Inferior parietal cortex (tissue), 1 donor: Measurements from ENCODE around the gene CHCHD6.

ENCODE experiments used
- DNase-seq: peaks from one replicate; pipeline ENCODE4 v3.0.0-alpha.2; 2016; ENCODE audit errors: extremely low spot score

Gene CHCHD6

DNA sequence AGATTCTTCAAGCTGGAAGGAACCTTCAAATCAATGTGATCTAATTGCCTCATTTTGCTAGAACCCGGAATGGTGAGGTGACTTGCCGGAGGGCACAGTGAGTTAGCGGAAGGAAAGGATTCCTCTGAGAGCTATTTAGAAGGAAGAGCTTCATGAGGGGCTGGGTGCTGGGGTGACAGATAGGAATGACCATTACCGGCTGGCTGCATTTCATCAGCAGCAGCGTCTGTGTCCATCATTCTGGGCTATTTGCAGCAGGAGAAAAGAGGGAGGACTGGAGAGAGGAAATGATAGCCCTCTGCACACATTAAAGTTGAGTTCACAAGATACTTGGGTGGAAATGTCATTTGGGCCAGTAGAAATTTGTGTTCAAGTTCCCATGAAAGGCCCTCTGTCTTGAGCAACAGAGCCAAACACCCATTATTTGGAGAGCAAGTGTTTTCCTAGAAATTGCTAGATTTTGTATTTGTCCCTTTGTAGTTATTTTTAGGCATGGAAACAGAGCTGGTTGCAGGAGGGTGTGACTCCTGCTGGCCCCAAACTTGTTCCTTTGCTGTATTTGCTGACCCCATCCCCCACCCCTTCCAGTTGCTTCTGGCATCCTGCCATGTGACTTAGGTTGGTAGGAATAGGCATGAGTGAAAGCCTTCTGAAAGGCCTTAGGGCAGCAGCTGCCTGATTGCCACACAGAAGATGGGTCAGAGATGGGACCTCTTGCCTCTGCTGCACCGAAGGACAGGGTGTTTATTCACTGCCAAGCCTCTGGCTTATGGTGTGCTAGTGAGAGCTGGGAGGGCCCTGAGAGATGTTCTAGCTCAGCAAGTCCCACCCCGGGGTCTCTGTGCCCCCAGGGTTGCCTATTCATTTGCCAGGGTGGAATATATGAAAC is 191.4 kb downstream of the CHCHD6 start:
- no peak for DNase-seq

DNA sequence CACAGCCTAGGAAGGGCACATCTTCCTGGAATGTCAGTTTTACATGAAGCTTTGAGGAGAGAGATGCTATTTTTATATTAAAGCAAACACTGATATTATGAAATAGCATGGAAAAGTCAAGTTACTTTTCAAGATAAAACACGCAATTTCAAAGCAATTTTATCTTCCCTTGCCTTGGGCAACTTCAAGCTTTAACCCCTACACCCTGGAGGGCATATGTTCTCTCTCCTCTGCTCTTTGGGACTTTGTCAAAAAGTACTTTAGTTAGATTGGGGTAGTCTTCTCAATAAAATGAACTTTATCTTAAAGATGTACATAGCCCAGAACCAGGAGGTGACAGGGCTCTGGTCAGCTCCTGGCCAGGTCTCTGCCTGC is 192.0 kb downstream of the CHCHD6 start:
- DNase-seq, result no peak

DNA sequence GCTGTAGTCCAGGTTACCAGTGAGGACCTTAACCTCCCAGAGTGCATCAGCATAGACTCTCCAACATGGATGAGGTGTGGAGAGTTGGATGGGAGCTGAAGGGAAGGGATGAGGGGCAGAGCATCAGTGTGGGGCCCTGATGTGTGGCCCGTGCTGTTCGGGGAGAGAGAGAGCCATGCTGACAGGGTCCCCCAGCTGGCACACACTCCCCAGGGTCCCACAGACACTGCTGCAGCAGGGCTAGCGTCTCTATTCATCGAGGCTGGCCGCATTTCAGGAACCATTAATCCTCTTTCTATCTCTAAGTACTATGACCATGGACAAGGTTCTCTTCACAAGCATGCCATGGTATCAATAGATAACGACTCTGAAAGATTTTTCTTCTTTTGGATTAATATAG is 192.9 kb downstream of the CHCHD6 start:
- DNase-seq, result no peak

DNA sequence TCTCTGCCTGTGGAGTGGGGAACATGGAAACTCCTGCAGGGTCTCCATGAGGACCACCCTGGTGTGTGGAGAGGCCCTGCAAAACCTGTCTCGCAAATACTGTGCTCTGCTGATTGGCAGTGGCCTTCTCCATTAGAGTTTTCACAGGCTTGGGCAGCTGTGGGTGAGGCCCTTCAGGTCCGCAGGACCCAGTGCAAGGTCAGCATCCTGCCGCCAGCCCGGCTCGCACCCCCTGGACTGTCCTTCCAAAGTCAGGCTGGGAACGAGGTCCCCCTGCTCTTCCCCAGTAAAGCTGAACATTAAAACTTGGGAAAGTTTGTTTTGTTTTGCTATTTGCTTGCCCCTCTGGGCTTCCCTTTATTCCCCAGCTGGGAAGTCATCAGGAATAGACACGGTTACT is 193.9 kb downstream of the CHCHD6 start:
- DNase-seq, result no peak

DNA sequence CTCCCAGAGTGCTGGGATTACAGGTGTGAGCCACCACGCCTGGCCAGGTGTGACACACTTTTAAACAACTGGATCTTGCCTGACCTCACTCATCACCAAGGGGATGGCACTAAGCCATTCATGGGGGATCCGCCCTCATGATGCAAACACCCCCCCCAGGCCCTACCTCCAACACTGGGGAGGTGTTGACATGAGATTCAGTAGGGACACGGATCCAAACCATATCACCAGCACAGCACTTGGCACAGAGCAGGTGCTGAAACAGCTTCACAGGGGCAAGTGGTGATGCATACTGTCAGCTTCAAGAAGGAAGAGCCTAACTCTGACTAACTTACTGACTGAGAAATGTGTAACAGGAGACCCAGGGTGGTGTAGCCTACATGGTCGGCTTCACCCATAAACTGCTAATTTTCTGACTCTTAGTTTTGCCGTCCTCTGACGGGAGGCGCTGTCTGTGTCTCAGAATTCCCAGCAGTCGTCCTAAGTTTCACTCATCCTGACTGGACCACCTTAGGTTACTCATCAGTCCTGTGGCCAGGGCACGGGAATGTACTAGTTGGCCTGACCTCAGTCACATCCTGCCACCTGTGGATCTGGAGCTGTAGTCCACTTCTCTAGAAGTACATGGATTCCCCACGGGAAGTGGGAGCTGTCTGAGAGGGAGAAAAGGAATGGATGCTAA is 197.0 kb downstream of the CHCHD6 start:
- no peak for DNase-seq

DNA sequence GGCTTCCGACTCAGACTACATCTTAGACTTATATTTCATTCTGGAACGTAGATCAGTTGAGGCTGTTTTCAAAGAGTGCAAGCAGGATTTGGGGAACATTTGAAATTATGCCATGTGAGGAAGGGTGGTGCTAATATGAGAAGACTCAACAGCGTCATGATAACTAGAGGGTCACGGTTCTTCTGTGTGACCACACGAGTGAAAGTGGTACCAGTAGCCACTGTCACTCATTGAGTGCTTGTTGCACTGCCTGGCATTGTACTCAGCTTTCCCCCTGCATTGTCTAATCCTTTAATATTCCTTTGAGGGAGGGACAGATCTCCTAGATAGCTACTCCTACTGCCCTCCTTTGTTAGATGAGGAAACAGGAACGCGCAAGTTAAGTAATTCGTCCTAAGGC is 197.6 kb downstream of the CHCHD6 start:
- no peak for DNase-seq

DNA sequence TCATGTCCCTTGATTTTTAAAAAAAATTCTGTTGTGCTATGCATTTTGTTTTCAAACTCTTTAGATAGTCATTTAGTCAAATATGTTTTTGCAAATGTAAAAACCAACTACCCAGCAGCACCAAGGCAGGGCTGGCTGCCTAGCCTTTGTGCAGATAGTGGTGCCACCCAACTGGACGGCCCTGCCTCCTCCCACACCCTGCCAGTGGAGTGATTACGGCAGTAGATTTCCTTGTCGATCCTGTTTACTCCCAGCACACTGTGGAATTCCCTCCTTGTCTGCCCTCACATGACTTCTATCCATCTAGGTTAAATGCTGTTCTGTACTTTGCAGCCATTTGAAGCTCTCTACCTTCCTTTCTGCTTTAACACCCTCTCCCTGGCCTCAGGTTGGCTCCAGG is 199.5 kb downstream of the CHCHD6 start:
- no peak for DNase-seq

DNA sequence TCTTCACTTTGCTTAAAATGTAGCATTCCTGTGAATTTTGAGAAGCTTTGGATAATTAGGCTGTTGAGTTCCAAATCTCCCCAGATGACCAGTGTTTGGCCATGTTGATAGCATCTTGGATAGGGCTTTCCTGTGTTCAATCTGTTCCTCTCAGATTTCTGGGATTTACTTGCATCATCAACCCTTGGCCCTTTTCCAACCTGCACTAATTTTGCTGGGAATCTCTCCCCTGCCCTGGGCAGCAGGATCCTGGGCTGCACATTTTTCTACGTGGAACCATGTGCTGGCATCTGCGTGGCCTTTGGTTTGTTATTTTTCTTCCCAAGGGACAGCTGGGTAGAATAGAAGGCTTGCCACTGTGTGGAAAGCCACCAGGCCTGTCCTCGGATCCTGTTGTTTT is 203.5 kb downstream of the CHCHD6 start:
- no peak for DNase-seq

DNA sequence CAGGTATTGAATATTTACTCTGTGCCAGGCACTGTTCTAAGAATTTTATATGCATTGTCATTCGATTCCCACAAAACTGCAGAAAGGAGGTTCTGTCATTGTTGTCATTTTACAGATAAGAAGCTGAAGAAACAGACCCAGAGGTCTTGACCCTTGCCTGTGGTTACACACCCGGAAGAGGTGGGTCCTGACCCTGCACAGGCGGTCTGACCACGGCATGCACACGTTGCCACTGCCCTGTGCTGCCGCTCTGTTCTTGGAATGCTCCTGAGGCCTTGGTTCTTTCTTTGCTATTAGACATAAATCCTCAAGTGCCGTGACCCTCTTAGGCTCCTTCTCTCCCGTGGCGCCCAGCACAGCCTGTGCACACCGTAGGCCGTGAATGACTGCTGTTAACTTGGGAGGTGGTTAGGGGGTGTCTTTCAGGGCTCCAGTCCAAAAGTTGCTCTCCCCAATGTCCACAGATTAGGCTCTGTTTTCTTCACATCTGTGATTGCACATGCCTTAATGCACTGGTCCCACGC is 204.8 kb downstream of the CHCHD6 start:
- no peak for DNase-seq

DNA sequence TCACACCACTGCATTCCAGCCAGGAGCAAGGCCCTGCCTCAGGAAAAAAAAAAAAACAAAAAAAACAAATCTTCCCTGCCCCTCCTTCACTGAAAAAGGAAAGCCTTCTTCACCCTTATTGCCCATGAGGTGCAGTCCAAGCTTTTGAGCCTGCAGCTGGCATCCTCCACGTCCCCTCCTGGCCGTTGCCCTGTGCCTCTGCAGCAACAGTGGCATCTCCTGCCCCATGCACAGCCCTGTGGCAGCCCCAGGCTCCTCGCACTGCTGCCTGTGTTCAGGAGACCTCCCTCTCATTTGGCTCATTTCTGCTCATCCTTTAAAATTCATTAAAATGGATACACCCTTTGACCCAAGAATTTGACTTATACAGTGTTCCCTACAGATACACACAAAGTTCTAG is 206.2 kb downstream of the CHCHD6 start:
- DNase-seq, result no peak

DNA sequence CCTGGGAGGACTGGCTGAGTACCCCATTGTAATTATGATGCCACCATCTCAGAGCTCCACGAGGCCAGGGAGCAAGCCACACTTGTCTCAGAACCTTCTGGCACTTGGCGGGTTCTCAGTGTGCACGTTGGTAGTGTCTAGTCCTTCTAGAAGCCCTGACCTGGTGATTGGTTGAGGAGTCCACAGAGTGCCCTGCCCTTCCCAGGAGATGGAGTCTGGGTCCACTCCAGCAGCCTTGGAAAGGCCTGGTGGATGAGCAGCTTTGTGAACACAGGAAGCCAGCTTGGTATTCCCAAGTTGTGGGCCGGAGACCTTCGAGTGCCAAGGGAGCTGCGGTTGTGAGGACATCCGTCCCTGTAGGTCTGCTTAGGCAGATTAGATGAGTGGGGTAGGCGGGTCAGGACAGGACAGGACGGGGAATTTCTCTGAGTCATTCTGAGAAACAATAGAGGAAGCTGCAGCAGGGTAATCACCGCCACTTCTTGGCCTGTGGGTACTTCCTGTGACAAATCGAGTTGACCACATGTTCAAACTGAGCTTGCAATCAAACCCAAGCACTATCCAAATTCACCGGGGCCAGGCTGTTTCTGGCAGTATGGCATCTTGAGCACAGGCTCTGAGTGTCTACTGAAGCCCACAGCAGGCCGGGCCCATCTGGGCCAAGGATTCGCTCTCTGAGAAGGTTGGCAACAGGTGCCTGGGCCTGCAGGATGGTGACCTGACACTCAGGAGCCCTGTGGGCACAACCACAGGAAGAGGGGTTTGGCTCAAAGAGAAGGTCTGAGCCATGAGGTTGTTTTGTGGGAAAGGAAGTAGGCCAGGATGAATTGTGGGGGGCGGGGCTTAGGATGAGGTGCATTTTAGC is 207.4 kb downstream of the CHCHD6 start:
- peak; percentile 35 for DNase-seq

DNA sequence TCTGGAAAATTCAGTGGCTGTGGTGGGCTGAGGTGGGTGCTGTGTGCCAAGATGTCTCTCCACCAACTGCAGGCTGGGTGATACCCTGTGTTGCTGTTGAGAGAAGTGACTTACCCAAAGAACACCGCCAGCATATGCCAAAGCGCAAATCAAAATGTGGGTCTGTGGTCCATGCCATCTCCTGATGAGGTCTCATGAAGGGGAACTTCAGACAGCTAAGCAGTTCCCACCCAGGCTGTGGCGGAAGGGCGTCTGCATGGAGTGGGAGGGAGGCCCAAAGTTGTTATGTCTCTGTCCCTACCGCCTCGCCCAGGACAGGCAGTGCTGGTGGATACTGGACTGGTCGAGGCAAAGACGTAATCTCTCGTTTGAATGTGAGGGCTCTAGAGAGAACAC is 208.0 kb downstream of the CHCHD6 start:
- DNase-seq, result no peak

DNA sequence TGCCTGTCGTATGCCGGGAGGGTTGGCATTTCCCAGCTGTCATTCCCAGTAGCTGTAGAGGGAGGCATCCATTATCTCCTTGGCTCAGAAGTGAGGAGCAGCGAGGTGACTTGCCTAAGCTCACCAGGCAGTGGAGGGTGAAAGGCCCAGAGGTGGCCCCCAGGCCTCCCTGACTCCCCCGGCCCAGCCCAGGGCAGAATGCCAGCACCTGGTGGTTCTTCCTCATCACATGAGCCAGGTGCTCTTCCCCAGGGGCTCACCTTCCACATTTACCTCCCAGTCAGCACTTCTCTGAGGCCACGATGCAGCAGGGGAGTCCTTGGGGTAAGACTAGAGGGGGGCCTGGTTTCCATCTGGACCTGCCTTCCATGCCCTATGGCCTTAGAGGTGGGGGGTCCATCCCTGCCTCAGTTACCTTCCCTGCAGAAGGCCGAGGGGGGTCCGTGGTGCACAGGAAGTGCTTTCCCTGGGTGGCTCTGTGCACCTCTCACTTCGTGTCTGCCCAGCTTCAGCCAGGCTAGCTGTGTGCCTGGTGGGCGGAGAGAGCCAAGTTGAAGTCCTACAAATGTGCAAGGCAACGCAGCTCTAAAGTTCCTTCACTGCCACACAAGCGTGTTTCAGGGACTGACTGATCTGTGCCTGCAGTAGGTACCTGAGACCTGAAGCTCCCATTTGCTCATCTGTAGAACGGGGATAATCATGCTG is 208.6 kb downstream of the CHCHD6 start:
- no peak for DNase-seq

DNA sequence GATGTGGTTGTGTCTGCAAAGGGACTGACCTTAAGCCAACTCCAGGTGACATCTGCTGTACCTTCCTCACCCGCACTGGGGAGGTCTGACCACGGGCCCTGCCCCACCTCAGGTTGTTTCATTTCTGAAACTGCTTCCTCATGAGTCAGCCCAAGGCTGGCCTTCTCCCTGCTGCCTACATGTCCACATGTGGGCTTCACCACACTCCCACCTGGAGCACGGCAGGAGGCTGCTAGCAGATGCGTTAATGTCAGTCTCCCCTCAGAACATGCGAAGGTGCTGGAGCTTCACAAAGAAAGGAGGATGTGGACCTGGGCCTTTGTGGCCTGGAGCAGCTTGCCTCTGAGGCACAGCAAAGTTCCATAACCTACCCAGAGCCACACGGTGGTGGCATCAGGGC is 209.5 kb downstream of the CHCHD6 start:
- DNase-seq, result no peak

DNA sequence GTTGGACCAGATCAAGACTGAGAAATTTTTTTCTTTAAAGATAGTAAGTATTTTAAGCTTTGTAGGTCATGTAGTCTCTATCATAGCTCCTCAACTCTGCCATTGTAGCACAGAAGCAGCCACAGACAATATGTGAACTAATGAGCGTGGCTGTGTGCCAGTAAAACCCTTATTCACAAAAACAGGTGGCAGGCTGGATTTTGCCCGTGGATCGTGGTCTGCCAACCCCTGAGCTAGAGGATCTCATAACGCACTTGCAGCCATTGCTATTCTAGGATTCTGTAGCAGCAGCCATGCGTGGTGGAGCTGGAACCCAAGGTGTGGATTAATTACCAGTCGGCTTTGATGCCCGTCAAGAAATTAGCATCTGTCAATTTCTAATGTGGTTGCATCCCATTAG is 210.2 kb downstream of the CHCHD6 start:
- DNase-seq, result no peak

DNA sequence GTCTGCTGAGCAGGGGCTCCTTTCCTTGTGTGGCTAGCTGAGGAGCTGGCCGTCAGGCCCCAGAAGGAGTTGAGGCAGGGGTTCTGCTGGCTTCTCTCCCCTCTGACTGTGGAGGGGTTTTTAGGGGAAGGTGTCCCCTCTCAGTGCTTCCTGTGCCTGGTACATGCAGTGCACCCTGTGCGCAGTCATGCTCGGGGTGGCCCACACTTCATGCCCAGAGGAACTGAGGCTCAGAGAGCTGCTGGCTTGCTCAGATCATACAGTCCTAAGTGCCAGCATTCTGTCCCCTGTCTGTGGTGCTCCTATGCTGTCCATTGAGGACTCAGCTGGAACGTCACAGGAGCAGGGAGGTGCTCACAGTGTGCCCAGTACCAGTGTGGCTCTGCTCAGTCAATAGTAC is 211.0 kb downstream of the CHCHD6 start:
- no peak for DNase-seq

DNA sequence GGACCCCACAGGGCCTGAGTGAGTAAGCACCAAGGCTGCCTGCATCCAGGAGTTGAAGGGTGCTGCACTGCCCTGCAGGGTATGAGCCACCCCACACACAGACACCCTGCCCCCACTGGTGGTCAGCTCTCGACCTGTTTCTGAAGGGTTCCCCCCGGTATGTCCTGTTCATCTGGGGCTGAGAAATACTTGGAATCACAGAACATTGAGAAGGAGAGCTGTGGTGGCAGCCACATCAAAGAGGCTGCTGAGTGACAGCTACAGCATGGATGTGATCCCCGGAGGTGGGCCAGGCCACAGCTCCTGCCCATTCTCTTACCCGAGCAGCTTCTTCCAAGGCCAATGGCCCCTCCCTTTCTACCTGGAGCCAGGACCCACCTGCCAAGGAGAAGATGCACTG is 212.5 kb downstream of the CHCHD6 start:
- no peak for DNase-seq

DNA sequence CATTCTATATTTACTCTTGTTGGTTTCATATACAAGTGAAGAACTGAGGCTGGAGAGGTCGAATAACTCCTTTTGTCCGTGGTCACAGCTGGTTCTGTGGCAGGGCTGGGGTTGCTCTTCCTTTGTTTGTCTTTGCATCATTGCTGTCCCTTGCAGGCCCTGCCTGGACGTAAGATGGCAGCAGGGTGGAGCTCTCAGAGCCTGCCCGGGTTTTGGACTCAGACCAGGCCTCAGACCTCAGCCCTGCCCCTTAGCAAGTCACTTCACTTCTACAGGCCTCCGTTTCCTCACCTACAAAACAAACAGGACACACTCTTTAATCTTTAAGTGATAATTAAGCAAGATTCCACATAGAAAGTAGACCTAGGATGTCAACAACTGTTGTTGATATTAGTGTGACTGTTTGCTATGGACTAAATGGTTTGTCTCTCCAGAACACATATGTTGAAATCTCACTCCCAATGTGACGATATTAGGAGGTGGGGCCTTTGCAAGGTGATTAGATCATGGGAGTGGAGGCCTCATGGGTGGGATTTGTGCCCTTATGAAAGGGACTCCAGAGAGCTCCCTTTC is 213.3 kb downstream of the CHCHD6 start:
- DNase-seq, result no peak

DNA sequence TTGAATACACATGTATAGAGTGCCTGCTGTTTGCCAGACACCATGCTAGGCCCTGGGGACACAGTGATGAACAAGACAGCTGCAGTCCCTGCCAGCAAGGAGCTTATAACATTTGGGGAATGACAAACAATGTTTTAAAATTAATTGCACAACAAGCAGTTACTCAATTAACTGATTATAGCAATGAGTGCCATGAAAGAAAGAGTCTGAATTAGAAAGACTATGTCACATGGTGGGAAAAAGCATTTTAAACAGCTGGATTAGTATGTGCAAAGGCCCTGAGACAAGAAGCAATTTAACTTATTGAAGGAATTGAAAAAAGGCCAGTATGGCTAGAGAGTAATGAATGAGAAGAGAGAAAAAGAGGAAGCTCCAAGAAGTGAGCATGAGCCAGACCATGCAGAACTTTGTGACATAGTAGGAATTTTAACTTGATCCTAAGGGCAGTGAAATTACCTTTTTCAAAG is 214.3 kb downstream of the CHCHD6 start:
- DNase-seq, result no peak

DNA sequence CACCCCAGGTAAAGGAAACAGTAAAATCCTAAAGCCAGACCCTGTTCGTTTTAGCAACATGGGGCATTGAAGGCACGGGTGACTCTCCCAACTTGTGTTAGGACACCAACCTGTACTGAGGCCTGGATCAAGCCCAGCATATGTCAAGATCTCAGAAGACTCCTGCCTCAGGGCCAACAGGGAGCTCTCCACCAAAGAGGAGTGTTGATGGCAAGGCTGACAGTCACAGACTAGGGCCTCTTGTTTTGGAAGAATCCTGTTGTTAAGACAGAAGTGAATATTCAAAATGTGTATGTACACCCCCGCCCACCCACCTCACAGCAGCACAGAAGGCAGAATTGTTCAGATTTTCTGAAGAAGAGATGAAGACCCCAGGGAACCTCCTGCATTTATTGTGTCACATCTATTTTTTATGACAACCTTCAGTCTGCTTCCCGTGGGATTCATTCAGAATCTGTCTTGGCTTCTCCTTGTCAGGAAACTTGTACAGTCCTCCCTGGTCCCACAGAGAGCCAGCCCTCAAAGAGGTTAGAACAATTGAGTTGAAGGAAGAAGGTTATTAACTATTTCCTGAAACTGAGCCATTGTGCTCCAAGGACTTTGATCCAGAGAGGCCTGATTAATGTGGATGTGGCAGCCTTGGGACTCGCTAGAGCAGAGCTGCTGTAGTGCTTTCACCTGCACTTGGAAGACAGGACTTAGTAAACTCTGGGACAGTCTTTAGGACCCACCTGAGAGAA is 217.2 kb downstream of the CHCHD6 start:
- DNase-seq, result no peak
